Thyroid gland (tissue), 4 donors: ENCODE measurements around the gene HSD11B2.

Experiments
- CTCF ChIP-seq, 6 experiments: fragments of 200-600 bp in 3 of 6; fragments of 450-650 bp in 3 of 6; sonication (generic) in 3 of 6; IDR thresholded peaks; one replicate each; pipeline ENCODE4 v1.5.1; 2016 to 2019; ENCODE audit warnings: antibody characterized with exemption in 6 of 6, mild to moderate bottlenecking in 2 of 6, inconsistent platforms in 1 of 6, moderate library complexity in 1 of 6
- POLR2A ChIP-seq, 2 donors: fragments of 450-650 bp; IDR thresholded peaks; one replicate each; pipeline ENCODE4 v1.6.1; 2017; ENCODE audit warnings: antibody characterized with exemption in 2 of 2, mild to moderate bottlenecking in 2 of 2, moderate library complexity in 1 of 2

- TF ChIP-seq CTCF (IDR thresholded peaks at IDR 0.05) (no peak), POLR2A (IDR thresholded peaks at IDR 0.05) (no peak)
Measured at GRCh38 chr16:67438824-67439393, 8.0 kb downstream of the HSD11B2 start.
